A673 (cell line): Measurements from ENCODE around the gene SEMA6D.

Source experiments
- EZH2 ChIP-seq: fragments of 200-600 bp; sonication (generic); IDR thresholded peaks from 2 replicates; pipeline ENCODE4 v1.6.1; 2017; ENCODE audit warnings: borderline replicate concordance, low read depth, mild to moderate bottlenecking, mixed read lengths, antibody characterized with exemption, low read length; ENCODE audit not compliant: poor library complexity, severe bottlenecking
- TF ChIP-seq, protein P1 (sequence below): fragments of 300-800, 200-600 bp; sonication (generic); conservative IDR thresholded peaks from 2 replicates; pipeline ENCODE4 v1.5.1; 2017; ENCODE audit warnings: low read depth, mild to moderate bottlenecking, antibody characterized with exemption, low read length, moderate library complexity, mixed read lengths

- TF ChIP-seq, protein P1, sequence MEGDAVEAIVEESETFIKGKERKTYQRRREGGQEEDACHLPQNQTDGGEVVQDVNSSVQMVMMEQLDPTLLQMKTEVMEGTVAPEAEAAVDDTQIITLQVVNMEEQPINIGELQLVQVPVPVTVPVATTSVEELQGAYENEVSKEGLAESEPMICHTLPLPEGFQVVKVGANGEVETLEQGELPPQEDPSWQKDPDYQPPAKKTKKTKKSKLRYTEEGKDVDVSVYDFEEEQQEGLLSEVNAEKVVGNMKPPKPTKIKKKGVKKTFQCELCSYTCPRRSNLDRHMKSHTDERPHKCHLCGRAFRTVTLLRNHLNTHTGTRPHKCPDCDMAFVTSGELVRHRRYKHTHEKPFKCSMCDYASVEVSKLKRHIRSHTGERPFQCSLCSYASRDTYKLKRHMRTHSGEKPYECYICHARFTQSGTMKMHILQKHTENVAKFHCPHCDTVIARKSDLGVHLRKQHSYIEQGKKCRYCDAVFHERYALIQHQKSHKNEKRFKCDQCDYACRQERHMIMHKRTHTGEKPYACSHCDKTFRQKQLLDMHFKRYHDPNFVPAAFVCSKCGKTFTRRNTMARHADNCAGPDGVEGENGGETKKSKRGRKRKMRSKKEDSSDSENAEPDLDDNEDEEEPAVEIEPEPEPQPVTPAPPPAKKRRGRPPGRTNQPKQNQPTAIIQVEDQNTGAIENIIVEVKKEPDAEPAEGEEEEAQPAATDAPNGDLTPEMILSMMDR, result no peak
- TF ChIP-seq EZH2, result no peak
Observed at GRCh38 chr15:47721676-47722075, 4.4 kb downstream of the SEMA6D start.
